SK-N-SH (cell line): Measurements from ENCODE around the gene MED31.

ENCODE experiments used
- CTCF ChIP-seq: fragments of 200-600 bp; sonication (generic); IDR thresholded peaks from 2 replicates; pipeline ENCODE4 v1.6.1; 2017; ENCODE audit warnings: antibody characterized with exemption, mild to moderate bottlenecking, moderate library complexity
- JUND ChIP-seq: IDR thresholded peaks from 2 replicates; pipeline ENCODE4 v1.4.0; 2012
- POLR2AphosphoS5 ChIP-seq: IDR thresholded peaks from 2 replicates; pipeline ENCODE4 v1.6.1; 2012; ENCODE audit warnings: low read depth, low read length
- REST ChIP-seq: IDR thresholded peaks from 2 replicates; pipeline ENCODE4 v1.6.1; 2012; ENCODE audit warnings: mild to moderate bottlenecking, low read depth, low read length, moderate library complexity
- RXRA ChIP-seq: IDR thresholded peaks from 2 replicates; pipeline ENCODE4 v1.4.0; 2012; ENCODE audit warnings: low read depth, mild to moderate bottlenecking, borderline replicate concordance
- TAF1 ChIP-seq: IDR thresholded peaks from 2 replicates; pipeline ENCODE4 v1.6.1; 2012; ENCODE audit warnings: low read depth, mild to moderate bottlenecking, low read length, moderate library complexity, borderline replicate concordance
- YY1 ChIP-seq: IDR thresholded peaks from 2 replicates; pipeline ENCODE4 v1.4.0; 2012; ENCODE audit warnings: low read depth, mild to moderate bottlenecking

- TF ChIP-seq POLR2AphosphoS5 (no peak), CTCF (no peak), REST (no peak), YY1 (no peak), RXRA (no peak), JUND (no peak), TAF1 (no peak)
These were observed 12.3 kb downstream of the MED31 start for GRCh38 chr17:6639014-6639585.
